ENCODE measurements around the gene CRYGB.
"Not testable (repeated sequence)": the region's sequence is repeated elsewhere in the genome, so short reads cannot be mapped to it uniquely, and the experiment has no call there.

Gene CRYGB

GRCh38 chr2:208118918-208119317 lies 27.0 kb downstream of the CRYGB start:
- in situ Hi-C loops (cut with HindIII; ENCODE audit: low sequenced_read_pairs), result no loop called here

GRCh38 chr2:208117390-208117789 lies 28.6 kb downstream of the CRYGB start:
- in situ Hi-C loops (cut with HindIII; ENCODE audit: low sequenced_read_pairs), result not testable (repeated sequence)

GRCh38 chr2:208112969-208113368 lies 33.0 kb downstream of the CRYGB start:
- in situ Hi-C loops (cut with HindIII; ENCODE audit: low sequenced_read_pairs), result no loop called here

GRCh38 chr2:208112273-208112745 lies 33.6 kb downstream of the CRYGB start:
- in situ Hi-C loops (cut with HindIII; ENCODE audit: low sequenced_read_pairs), result not testable (repeated sequence)

- in situ Hi-C loops (cut with HindIII; ENCODE audit: low sequenced_read_pairs), result no loop called here
Measured at GRCh38 chr2:208103616-208104015, 42.3 kb downstream of the CRYGB start.

GRCh38 chr2:208101716-208102631 lies 44.0 kb downstream of the CRYGB start:
- in situ Hi-C loops (cut with HindIII; ENCODE audit: low sequenced_read_pairs), result no loop called here

GRCh38 chr2:208099682-208100470 lies 46.1 kb downstream of the CRYGB start:
- in situ Hi-C loops (cut with HindIII; ENCODE audit: low sequenced_read_pairs), result no loop called here

- in situ Hi-C loops (cut with HindIII; ENCODE audit: low sequenced_read_pairs), result not testable (repeated sequence)
Measured at GRCh38 chr2:208098701-208099100, 47.3 kb downstream of the CRYGB start.

- in situ Hi-C loops (cut with HindIII; ENCODE audit: low sequenced_read_pairs), result no loop called here
Measured at GRCh38 chr2:208098267-208098666, 47.7 kb downstream of the CRYGB start.

GRCh38 chr2:208097801-208098200 lies 48.2 kb downstream of the CRYGB start:
- in situ Hi-C loops (cut with HindIII; ENCODE audit: low sequenced_read_pairs), result no loop called here

- in situ Hi-C loops (cut with HindIII; ENCODE audit: low sequenced_read_pairs), result no loop called here
Measured at GRCh38 chr2:208097313-208097712, 48.6 kb downstream of the CRYGB start.

GRCh38 chr2:208096080-208096479 lies 49.9 kb downstream of the CRYGB start:
- in situ Hi-C loops (cut with HindIII; ENCODE audit: low sequenced_read_pairs), result no loop called here

- in situ Hi-C loops (cut with HindIII; ENCODE audit: low sequenced_read_pairs), result no loop called here
Measured at GRCh38 chr2:208093128-208093527, 52.8 kb downstream of the CRYGB start.
